Suppressor macrophage (primary cell): Measurements from ENCODE around the gene SPTLC2.
"Not testable (repeated sequence)": the region's sequence is repeated elsewhere in the genome, so short reads cannot be mapped to it uniquely, and the experiment has no call there.

Experiments used
- DNase-seq, 4 experiments: peaks; one replicate each; pipeline ENCODE4 v3.0.0-alpha.2; 2020 to 2022

Gene SPTLC2

DNA sequence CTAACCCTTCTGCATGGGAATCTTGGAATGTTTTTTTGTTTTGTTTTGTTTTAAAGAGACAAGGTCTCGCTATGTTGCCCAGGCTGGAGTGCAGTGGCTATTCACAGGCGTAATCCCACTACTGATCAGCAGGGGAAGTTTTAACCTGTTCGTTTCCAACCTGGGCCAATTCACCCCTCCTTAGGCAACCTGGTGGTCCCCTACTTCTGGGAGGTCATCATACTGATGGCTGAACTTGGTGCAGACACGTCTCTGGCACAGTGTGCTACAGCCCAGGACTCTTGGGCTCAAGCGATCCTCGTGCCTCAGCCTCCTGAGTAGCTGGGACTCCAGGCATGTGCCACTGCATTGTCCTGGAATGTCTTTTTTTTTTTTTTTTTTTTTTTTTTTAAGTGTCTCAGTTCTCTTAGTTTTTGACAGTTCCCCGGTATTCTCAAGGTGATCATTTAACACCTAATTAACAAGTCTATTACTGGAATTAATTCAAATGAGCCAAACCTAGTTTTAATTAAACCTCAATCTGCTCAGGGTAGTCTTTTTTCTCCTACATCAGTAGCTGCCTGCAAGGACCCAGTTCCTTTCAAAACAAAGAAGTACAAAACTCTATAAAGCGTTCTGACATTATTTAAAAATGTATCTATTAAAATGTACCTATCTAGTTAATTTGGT lies 68.8 kb downstream of the SPTLC2 start:
- DNase-seq = no peak

DNA sequence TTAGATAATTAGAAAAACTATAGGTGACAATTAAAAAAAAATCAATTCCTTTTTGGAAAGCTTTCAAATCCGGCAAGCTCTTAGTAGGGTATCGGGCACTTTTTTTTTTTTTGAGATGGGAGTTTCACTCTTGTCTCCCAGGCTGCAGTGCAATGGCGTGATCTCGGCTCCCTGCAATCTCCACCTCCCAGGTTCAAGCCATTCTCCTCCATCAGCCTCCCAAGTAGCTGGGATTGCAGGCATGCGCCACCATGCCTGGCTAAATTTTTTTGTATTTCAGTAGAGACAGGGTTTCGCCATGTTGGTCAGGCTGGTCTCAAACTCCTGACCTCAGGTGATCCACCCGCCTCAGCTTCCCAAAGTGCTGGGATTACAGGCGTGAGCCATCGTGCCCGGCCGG lies 71.3 kb downstream of the SPTLC2 start:
- not testable (repeated sequence) for DNase-seq

GRCh38 chr14:77544571-77544970 lies 71.9 kb downstream of the SPTLC2 start:
- DNase-seq = no peak

- no peak for DNase-seq
Observed at GRCh38 chr14:77543637-77544334, 72.7 kb downstream of the SPTLC2 start.

DNA sequence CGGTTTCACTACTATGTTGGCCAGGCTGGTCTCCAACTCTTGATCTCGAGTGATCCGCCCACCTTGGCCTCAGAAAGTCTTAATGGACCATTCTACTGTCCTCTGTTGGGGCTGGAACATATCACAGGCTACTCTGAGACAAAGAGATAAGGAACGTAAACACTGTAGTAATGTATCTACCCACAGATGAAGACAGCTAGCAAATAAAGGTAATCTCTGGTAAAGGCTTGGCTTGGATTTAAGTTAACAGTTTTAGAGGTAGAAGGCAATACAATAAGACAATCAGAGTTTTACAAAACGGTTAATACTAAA lies 73.2 kb downstream of the SPTLC2 start:
- no peak for DNase-seq

DNA sequence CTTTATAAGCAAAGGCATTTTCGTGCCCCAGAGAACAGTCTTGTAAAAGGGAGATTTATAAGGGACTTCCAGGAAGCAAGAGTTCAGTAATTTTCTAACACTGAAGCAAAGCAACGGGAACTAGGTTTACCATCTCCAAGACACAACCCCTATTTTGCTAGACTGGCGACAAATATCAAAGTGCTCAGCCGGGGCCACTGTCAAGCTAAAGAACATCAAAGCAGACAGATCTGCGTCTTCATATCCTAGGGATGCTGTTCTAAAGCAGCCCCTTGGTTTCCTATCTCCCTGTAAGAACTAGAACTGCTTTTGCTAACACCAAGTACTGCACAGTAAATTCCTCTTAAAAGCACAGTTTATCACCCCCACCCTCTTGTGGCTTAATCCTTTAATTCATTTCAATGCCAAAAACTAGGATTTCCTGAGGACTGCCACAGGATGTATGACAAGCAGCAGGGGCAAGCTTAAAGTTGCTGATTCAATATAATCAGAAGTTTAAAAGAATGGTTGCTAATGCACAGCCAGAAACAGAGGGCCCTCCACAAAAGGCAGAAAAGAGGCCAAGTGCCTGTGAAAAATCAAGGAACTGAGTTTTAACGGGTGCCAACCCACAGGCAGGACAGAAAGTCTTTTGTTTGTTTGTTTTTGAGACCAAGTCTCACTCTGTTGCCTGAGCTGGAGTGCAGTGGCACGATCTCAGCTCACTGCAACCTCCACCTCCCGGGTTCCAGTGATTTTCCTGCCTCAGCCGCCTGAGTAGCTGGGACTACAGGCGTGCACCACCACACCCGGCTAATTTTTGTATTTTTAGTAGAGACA lies 73.8 kb downstream of the SPTLC2 start:
- peak; percentile 5 to 48 (median 20) for DNase-seq

GRCh38 chr14:77541905-77542304 lies 74.5 kb downstream of the SPTLC2 start:
- peak in 1 of 4 experiments; percentile 21 for DNase-seq

DNA sequence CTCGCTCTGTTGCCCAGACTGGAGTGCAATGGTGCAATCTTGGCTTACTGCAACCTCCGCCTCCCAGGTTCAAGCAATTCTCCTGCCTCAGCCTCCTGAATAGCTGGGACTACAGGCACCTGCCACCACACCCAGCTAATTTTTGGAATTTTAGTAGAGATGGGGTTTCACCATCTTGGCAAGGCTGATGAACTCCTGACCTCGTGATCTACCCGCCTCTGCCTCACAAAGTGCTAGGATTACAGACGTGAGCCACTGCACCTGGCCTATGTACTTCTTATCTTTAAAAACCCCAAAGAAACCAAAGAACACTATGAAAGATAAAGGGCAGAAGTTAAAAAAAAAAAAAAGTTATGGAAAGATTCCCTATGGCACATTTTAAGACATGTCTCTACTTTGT lies 79.5 kb downstream of the SPTLC2 start:
- DNase-seq = not testable (repeated sequence)

GRCh38 chr14:77531071-77531470 lies 85.4 kb downstream of the SPTLC2 start:
- no peak for DNase-seq

GRCh38 chr14:77529963-77530362 lies 86.5 kb downstream of the SPTLC2 start:
- DNase-seq = no peak

GRCh38 chr14:77529213-77529612 lies 87.2 kb downstream of the SPTLC2 start:
- DNase-seq = peak in 1 of 4 experiments; percentile 10

- not testable (repeated sequence) for DNase-seq
Observed at GRCh38 chr14:77528701-77529100, 87.7 kb downstream of the SPTLC2 start.

DNA sequence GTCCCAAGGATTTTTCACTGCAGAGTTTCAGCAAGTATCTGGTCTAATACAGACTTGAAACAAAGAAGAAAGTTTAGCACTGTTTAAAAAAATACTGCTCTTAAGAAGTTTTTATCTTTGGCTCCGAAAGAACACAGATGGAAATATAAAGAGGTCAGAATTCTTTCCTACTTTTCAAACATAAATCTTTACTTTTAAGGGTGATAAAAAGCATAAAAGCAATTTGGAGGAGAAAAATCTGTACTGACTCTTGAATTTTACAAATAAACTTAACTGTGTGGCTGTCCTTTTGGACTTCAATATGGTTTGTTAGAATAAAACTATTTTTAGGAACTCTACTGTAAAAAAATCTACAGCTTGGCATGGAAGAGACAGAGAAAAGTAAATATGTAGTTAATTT lies 90.2 kb downstream of the SPTLC2 start:
- no peak for DNase-seq

GRCh38 chr14:77524536-77524935 lies 91.9 kb downstream of the SPTLC2 start:
- no peak for DNase-seq

DNA sequence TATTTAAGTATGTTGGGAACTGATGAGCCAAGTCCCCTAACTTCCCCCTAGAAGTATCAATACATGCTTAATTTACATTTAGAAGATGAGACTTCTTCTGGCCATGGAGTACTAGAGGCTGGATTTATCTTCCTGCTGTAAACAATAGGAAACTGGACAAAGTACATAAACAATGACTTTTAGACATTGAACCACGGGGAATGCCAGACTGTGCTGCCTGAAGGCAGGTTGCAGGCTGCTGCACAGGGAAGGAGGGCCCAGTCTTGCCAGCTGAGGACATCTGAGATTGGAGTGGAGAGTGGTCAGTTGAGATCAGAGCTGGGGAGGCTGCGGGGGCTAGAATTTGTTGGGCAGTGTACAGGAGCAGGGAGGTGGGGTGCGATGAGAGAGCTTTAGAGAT lies 93.3 kb downstream of the SPTLC2 start:
- DNase-seq = no peak

GRCh38 chr14:77520555-77520954 lies 95.9 kb downstream of the SPTLC2 start:
- no peak for DNase-seq

DNA sequence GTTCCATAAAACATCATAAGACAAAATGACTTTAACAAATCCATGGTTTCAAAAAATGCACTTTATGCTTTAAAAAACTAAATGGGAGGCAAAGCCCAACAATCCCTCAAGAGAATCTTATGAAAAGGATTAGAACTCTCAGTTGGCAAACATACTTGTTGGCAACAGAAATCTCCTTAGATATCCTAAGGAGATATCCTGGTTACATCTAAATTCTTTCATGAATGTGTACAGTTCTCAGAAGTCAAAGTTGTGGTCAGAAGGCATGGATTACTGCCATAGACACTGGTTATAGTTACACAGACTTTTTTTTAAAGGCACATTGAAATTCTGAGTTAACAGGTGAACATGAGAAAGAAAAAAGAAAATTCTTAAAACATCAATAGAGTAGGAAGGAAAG lies 100.3 kb downstream of the SPTLC2 start:
- DNase-seq = no peak

GRCh38 chr14:77511486-77512162 lies 104.8 kb downstream of the SPTLC2 start:
- DNase-seq = no peak

DNA sequence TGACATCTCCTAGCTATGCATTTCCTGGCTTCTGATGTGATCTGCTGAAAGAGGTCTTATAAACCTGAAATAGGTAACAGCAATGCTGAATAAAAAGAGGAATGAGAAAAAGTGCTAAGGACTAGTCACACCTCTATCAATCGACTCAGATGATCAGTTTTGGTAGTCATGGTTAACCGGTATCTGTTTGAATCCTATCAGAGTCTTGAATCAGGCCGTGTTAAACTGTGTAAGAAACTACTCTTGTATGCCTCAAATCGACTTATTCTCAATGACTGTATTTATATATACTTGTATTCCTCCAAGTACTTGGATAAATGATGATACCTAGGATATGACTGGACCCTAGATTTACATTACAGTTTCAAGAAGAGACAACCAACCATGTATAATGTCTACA lies 107.1 kb downstream of the SPTLC2 start:
- no peak for DNase-seq

DNA sequence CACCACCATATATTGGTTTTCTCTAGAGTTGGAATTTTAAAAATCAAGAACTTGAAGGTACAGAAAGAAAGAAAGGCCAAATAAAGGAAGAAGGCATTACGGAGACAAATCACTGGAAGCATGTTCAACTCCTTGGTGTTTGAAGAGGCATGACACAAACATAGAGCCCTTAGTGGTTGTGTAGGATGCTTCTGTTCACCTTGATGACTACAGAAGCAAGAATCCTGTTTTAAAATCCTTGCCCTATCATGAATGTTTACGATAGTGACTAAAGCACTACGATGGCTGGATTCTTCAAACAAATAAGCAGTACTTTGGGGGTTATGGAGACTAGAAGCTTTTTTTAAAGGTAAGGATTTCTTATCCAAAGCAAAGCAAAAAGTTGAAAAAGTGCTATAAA lies 107.6 kb downstream of the SPTLC2 start:
- no peak for DNase-seq

DNA sequence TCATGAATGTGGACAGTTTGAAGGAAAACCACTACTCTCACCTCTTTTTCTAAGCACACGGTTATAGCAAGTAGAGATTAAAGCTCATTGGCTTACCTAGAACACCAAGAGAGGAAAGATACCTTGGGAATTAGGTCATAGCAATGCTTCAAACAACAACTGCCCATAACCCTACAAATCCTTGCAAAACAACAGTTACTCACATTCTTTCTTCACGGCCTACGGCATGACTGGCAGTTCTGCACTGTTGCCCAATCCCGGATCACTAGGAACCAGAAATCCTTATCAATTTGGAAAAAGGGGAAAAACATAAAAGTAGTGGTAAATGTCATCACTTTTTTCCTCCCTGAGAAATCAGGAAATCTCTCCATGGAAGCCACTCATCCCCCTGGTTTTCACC lies 108.2 kb downstream of the SPTLC2 start:
- no peak for DNase-seq

DNA sequence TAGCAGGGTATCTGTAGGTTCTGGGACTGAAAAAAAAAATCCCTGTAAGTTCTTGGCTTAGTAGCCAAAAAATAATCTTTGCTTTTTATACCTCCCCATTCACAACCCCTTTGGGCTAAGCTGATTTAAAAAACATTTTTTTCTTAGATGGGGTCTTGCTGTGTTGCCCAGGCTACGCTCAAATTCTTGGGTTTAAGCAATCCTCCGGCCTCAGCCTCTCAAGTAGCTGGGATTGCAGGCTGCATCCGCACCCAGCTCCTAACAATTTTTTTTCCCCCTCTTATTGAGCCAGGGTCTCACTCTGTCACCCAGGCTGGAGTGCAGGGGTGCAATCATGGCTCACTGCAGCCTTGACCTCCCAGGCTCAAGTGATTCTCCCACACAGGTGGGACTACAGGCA lies 108.7 kb downstream of the SPTLC2 start:
- DNase-seq = no peak

DNA sequence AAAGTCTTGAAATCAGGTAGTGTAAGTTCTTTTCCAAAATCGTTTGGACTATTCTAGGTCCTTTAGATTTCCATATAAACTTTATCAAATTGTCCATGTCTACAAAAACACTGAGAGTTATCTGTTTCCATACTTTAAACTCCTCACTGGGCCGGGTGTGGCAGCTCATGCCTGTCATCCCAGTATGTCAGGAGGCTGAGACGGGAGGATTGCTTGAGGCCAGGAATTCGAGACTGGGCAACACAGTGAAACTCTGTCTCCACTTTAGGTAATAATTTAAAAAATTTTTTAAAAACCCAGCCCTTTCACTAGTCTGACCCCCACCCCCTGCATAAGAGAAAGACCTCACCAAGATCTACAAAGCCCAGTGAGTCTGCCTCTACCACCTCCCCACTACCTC lies 111.4 kb downstream of the SPTLC2 start:
- DNase-seq = no peak
